Measurements from ENCODE around the gene BRD1.

BRD1 gene

GRCh38 chr22:49724030-49724892 is 103.4 kb downstream of the BRD1 start:
- TF ChIP-seq CTCF (IDR thresholded peaks at IDR 0.05; ENCODE audit: extremely low read depth, insufficient read depth, missing control alignments) = no peak
- in situ Hi-C loops (cut with MboI; ENCODE audit: low pct_unique_long_range_greater_than_20kb, low sequenced_read_pairs, unreplicated experiment) = no loop called here
- DNase-seq (ENCODE audit: low spot score) = no peak

GRCh38 chr22:49723478-49724029 is 104.1 kb downstream of the BRD1 start:
- no peak for DNase-seq (ENCODE audit: low spot score)
- TF ChIP-seq CTCF (IDR thresholded peaks at IDR 0.05; ENCODE audit: extremely low read depth, insufficient read depth, missing control alignments) = no peak
- in situ Hi-C loops (cut with MboI; ENCODE audit: low pct_unique_long_range_greater_than_20kb, low sequenced_read_pairs, unreplicated experiment) = no loop called here
